A204.1 (cell line): Measurements from ENCODE around the gene TIMM8B.
"Not testable (repeated sequence)": the region's sequence is repeated elsewhere in the genome, so short reads cannot be mapped to it uniquely, and the experiment has no call there.

ENCODE experiments used
- FAIRE-seq: peaks from 2 replicates; lab custom pipeline; 2012; peaks lifted over from hg19 to GRCh38; lab: Jason Lieb, UNC

Gene TIMM8B, protein sequence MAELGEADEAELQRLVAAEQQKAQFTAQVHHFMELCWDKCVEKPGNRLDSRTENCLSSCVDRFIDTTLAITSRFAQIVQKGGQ

DNA sequence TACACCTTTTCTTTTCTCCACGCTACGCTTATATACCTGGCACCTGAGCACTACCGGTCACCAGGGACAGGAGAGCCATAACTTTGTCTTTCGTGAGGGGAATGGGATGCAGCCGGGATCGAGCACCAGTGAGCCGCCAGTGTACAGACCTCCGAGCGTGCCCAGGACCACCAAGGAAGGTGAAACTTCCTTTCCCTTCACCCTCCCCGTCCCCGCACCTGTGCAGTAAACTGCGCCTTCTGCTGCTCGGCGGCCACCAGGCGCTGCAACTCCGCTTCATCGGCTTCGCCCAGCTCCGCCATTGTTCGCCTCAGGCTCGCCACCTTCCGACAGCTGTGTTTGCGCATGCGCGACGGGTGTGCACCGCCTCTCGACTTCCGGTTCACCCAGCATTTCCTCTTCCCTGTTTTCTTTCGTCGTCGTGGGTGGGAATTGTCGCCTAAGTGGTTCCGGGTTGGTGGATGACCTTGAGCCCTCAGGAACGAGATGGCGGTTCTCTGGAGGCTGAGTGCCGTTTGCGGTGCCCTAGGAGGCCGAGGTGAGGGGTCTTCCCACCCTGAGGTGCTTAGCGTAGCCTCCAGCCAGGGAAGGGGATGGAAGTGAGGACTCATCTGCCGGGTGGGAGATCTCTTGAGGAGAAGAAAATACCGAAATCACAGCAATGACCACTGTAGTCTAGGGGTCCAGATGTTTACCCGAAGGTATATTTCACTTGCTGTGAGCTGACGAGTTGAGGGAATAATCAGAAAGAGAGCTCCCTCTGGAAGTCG lies at the start of gene TIMM8B, which contains the start of gene SDHD:
Gene TIMM8B (minus strand): TSS at position 335 of the 770 bp plus-strand sequence. CDS start 33 bp downstream, at position 302.
Gene SDHD (plus strand): TSS at position 452 of the 770 bp plus-strand sequence. CDS start 35 bp downstream, at position 487.
- FAIRE-seq: peak; percentile 89

DNA sequence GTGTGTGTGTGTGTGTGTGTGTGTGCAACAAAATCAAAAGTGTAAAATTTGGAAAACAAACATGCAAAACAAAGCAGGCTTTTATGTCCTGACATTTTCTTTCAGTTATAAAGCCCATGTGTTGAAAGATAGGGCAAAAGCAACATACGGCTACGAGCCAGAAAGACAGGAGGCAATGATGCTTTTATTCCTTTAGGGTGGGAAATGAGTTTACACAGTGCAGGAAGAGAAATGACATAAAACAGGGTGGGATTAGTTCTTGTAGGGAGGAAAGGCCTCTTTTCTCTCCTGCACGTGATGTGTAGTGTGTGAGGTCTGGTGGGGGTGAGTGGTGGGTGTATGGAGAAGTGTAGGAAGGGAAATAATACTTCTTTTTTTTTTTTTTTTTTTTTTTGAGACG lies 47.9 kb upstream of the TIMM8B start:
- FAIRE-seq: no peak

DNA sequence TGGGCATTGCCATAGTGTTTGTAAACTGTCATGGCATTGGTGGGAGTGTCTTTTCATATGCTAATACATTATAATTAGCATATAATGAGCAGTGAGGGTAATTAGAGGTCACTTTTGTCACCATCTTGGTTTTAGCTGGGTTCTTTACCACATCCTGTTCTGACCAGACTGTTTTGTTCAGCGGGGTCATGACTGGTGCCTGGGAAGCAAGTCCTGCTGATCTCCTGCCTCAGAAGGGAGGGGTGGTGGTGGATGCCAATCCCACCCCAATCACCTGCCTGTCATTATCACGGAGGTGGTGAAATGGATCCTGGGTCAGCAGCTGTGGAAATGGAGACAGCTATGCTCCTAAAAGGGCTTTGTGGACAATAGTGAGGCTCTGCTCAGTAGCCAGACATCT lies 46.2 kb upstream of the TIMM8B start:
- no peak for FAIRE-seq

DNA sequence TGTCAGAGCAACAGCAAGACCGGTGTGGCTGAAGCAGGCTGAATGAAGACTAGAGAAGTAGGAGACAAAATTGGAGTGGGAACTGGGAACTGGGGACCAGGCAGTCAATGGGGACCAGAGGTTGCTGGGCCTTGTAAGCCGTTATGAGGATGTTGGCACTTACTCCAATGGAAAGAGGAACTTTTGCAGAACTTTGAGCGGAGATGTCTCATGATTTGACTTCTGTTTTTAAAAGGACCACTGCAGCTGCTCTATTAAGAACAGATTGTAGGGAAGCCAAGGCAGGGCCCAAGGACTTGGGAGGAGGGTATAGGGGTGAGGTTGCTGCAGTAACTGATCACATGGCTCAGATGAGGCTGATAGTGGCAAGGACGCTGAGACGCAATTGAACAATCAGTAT lies 43.1 kb upstream of the TIMM8B start:
- FAIRE-seq: no peak

DNA sequence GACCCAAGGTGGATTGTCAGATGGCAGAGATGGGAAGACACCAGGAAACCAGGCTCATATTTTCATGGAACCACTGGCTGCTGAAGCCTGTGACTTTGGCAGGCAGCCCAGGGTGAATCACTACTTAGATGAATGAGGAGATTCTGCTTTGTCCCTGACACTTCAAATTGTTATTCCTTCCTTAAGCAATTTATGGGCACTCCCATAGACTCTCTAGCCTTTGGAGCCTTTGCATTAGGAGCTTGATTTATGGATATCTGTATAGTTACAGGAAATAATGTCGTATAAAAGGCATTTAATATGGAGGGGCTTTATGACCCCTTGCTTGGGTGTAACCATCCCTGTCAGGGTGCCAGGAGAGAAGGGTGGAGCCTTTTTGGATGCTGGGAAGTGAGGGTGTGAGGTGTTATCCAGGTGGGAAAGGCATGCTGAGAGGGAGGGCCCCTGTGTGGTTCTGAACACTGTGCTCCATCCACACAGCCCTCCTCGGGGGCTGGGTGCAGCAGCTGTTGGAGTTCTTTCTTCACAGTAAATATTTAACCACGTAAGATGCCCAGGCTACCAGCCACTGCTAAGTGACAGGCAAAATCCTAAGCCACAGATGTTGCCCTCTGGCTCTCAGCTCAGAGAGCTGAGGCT lies 42.0 kb upstream of the TIMM8B start:
- FAIRE-seq: no peak

DNA sequence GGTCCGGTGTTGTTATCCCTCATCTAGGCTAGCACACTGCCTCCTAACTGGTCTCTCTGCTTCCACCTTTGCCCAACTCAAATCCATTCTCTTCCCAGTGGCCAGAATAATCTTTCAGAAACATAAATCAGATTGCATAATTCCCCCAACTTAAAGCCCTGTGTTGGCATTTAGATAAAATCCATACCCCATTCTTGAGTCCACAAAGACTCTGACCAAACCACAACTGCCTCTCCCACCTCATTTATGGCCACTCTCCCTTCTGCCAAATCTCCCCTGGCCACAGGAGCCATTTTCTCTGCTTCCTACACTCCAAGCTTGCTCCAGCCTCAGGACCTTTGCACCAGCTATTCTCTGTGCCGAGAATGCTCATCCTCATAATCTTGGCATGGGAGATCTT lies 40.5 kb upstream of the TIMM8B start:
- FAIRE-seq: no peak

DNA sequence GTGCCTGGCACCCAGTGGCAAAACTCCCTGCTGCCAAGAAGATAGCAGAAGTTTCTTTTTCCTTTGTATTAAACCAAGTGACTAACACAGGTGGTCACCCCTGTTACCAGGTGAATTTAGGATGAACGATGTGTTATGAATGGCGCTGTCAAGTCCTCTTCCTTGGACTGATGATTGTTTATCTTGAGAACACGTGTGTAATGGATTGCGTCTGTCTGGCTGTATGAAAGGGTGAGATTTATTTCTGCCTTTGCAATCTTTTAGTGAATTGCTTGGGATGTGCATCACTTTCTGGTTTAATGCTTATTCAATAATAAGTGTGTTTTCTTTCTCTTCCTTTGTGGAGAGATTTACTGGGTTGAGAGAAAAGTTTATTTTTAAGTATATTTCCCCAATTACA lies 36.6 kb upstream of the TIMM8B start:
- FAIRE-seq: no peak

DNA sequence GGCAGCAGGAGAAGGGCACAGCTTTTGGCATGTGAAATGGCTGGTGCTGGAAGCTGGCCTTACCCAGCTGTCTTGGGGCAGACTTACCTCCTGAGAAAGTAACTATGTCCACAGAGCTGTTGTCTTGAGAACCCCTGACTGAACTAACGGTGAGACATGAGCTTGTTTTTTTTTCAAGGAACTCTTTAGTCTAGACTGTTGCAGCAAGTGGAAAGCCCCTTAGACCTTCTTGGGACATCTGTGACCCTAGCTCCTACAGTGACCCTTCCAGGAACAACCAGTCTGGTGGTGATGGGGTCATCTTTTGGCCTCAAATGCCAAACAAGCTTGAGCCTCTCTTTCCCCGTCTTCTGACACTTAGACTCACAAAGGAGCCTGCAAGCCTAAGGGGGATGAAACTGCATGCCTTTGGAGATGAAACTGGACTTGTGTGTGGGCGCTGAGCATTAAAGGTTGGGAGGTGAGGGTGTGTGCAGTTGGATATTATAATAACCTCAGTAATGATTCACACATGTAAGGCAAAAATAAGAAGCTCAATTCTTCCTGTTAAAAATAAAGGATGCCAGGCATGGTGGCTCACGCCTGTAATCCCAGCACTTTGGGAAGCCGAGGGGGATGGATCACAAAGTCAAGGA lies 35.5 kb upstream of the TIMM8B start:
- FAIRE-seq: no peak

DNA sequence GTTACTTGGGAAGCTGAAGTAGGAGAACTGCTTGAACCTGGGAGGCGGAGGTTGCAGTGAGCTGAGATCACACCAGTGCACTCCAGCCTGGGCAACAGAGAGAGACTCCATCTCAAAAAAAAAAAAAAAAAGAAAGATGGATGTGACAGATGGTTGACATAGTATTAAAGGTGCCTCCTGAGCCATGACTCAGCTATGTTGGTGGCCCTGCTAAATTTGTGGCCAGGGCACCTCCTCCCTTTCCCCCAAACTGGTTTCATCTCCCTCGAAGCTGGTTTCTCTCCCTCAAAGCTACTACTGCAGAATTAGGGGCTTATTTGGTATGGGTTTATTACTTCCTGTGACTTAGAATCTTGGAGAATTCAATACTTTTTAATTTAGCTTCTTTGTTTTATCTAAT lies 31.6 kb upstream of the TIMM8B start:
- no peak for FAIRE-seq

DNA sequence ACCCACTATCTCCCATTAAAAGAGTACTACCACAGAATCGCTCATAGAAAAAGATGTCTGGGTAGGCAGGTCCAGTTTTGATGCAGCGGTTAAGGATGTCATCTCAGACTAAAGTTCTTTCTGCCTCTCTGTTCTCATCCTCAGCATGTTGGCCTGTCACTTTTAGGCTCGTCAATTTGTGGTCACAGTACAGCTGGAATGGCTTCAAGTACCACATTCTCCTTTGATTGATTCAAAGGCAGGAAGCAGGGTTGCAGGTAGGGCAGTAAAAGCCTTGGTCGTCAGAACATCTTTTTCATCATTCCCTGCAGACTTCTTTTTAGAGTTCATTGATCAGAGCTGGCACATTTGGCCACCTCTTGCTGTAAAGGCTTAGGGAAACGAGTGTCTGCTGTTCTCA lies 28.8 kb upstream of the TIMM8B start:
- no peak for FAIRE-seq

DNA sequence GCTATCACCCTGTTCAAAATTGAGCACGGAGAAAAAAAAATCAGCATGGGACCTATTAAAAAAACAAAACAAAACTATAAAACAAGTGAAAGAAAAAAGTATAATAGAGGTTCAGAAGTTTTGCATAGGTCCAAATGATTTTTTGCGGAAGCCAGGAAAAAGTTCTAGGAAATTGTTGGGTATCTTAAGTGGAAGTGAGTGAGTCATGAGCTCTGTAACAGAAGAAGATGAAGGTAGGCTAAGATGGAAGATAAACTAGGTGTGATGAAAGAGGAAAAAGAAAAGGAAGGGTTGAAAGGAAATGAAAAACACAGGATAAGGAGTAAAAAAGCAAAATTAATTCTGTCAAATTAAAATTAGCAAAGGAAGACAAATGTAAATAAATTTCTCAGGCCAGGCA lies 27.9 kb upstream of the TIMM8B start:
- FAIRE-seq: no peak

DNA sequence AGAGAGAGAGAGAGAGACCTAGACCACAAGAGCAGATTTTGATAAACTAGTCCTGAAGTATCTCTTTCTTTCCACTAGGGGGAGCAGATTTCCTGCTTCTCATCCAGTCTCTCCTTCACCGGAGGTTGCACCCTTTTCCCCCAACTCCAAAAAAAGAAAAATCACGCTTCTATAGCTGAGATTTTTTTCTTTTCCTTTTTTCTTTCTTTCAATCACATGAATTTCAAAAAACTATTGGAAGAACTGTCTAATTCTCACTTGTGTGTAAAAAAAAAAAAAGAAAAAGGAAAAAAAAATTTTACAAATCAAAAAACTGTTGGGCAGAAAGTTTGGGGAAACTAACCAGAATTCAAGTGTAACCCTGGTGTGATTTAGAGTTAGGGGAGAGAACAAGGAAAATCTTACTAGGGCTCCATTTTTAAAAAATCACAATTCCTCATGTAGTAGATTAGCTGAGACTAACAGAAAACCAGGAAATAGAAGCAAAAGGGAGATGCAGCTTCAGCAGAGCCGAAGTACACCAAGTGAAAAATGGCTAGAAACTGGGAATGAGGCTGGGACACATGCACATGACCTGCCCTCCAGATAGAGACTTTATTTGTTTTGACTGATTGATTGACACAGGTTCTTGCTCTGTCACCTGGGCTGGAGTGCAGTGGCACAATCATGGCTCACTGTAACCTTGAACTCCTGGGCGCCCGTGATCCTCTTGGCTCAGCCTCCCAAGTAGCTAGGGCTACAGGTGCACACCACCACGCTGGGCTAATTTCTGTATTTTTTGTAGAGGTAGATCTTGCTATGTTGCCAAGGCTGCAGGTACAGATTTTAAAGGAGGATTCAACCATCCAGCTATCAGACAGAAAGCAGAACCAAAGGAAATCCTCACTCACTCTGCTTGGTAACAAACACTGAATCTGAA lies 27.2 kb upstream of the TIMM8B start:
- peak; percentile 88 for FAIRE-seq

DNA sequence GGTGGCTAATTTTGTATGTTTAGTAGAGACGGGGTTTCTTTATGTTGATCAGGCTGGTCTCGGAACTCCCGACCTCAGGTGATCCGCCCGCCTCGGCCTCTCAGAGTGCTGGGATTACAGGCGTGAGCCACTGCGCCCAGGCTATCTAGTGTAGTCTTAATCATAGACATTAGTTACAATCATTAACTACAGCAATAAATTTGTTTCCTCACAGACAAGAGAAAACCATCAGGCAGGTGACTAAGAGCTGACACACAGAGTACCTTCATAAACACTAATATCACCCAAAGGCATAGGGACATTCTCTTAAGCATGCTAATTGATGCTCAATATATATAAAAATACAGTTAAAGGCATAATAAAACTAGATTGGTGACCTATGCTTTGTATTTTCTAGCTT lies 19.5 kb upstream of the TIMM8B start:
- no peak for FAIRE-seq

DNA sequence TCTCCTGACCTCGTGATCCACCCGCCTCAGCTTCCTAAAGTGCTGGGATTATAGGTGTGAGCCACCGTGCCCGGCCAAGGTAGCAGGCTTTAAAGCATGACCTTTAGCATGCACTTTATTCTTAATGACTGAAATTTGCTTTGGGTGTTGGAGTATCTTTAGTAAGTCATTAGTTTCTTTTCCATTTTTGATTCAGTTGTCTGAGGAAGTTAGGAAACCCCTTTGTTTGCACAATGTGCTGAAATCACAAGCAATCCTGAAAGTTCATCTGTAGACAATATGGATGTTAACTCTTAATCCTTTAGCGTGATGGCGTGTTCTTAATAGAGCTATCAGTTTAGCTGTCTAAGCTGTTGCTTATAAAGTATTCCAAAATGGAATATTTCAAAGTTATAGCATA lies 16.9 kb upstream of the TIMM8B start:
- FAIRE-seq: no peak

DNA sequence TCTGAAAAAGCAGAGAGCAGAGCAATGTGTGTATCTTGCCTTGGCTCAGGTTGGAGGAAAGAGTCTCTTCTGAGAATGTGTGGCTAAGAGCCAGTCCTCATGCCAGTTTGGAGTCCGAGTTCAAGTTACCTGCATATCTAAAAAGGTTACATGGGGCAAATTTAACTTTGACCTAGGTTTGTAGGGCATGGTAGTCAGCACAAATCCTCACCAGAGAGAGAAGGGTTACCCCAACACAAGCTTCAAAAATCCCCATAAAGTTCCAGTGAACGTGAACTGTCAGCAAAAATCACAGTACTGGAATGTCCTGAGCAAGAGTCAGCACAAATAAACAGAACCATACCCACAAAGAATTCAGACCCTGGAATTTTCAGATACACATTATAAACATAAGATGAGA lies 13.9 kb upstream of the TIMM8B start:
- FAIRE-seq: no peak

DNA sequence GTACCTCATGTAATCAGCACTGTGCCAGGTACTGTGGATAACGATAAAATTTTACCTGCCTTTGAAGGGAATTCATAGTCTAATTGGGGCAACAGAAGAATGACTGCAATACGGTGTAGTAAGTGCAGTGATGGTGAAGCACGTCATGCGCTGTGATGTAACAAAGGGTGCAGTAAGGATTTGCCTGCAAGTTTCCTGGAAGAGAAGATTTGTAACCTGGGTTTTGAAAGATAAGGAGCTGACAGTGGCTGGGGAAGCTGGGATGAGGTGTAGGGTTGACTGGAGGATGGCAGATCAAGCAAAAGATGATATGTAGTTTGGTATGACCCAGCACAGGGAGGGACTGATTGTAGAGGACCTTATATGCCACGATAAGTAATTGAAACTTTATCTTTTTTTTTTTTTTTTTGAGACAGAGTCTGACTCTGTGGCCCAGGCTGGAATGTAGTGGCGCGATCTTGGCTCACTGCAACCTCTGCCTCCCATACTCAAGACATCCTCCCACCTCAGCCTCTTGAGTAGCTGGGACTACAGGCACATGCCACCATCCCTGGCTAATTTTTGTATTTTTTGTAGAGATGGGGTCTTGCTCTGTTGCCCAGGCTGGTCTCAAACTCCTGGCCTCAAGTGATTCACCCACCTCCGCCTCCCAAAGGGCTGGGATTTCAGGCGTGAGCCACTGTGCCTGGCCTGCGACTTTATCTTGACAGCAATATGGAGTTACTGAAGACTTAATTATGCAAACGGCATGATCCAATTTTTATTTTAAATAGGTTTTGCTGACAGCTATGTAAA lies 11.4 kb upstream of the TIMM8B start:
- no peak for FAIRE-seq

DNA sequence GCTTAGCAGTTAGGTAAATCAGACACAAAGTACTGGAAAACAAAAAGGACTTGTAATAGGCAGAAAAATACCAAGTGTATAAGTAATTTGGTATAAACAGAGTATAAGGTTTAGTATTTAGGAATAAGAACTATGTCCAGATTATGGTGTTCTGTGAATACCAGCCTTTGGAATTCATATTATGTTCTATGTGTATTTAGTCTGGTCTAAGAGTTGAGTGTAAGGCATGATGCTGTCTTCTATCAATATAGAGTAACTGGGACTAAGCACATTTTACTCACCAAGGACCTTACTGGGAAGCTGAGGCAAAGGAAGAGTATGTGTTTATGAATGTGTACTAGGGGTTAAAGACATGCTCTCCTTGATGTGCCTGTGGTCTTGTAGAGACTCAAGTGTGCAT lies 9.6 kb upstream of the TIMM8B start:
- FAIRE-seq: no peak

DNA sequence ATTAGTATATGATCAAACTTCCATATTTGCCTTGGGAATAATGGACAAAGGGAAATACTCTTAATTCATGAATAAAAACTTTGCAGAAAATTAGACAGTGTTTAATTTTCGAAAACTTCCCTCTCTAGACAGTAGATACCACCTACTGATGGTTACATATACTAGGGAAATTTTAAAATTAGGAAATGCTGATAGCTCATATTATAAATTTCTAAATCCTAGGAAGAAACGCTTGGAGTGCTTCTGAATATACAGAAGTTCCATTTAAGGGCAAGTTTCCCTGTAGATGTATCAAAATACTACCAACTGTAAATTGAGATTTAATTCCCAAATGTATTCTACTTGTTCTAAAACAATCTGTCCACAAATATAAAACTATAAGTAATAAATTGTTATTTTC lies 8.7 kb upstream of the TIMM8B start:
- FAIRE-seq: not testable (repeated sequence)

DNA sequence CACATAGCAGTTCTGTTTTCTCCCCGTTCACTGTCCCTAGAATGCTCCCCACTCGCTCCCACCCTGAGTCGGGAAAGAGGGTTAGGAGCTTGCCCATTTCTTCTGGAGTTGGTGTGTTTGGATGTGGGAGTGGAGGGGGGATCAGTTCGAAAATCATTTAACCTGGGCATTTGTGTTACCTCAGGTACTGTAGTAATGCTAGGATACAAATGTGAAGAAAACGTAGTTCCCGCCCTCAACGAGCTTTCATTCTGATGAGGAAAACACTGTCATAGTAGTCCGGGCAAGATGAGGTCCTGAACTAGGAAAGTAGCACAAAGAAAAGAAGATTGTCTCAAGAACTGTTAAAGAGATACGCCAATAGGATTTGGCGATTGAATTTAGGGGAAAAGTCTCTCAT lies 656 bp upstream of the TIMM8B start:
- no peak for FAIRE-seq

DNA sequence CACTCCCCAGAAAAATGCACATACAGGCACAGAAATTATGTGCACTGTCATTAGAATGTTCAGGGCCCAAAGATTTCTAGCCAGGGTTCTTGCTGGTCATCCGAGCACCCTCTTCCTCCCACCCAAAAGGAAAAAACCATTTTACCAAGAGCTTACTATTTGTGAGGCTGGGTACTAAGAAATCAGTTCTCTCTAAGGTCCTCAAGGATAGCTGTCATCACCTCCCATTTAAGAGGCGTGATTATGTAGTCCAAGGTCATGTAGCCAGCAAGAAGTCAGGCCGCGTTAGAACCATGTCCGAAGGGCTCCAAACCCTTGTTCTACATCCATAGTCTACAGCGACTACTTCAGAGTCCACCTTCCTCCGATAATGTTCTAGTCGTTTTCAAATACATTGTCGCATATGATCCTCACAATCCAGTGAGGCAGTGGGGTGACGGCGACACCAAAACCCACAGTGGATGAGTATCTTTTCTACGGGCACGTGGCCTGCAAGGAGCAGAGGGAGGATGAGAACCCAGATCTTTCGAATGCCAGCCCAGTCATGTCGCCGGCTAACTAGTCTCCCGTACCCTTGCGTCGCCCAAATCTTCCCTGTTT lies 634 bp downstream of the TIMM8B start:
- no peak for FAIRE-seq

DNA sequence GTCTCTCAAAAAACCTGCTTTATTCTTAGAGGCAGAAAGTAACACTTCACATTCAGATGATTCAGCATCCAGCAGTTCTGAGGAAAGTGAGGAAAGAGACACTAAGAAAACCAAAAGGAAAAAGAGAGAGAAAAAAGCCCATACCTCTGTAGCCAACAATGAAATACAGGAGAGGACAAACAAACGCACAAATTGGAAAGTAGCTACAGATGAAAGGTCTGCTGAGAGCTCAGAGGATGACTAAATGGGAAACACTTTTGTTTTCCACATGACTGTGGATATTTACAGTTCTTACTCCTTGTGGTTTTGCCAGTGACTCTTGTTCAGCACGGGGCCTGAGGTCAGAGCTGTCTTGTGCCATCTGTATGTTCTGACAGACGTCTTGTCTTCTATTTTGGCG lies 3.8 kb downstream of the TIMM8B start:
- no peak for FAIRE-seq
